Measurements from ENCODE around the gene ADAMTS9. TPM values are rescaled to one million over a fixed set of nuclear protein-coding genes. Genes with fewer than 3 reads are reported as not detected.

Gene ADAMTS9
- total and polyA plus RNA-seq, 2 donors (not counting 3 experiments of a cell fraction or from before 2014, with no cell fraction given): 6.5 to 23.9 TPM

DNA sequence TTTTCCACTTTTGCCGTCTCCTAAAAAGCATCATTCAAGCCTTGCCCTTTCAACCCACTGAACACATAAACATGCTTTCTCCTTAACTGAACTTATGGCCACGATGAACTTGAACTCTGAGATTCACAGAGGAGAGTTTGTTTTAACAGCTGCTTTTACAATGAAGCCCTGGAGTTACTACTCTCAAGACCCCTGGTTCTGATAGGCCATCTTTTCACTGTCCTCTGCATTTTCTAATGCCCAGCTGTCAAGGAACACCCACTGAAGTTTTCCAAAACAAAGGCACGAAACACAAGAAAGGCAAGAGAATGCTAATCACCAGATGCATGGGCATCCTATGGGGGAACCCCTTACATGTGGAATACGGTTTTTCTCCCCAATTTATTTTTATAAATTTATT, 100.8 kb downstream of the ADAMTS9 start:
- no peak for FAIRE-seq
- no peaks in the 10 kb centered on the region for H3K9me3 ChIP-seq (replicated peaks; ENCODE audit: control insufficient read depth, insufficient read depth, low read length)
- intact Hi-C loops (cut with micrococcal nuclease): no loop called here
- no peak for DNase-seq (ENCODE audit: low read depth, low spot score)
- H3K79me2 ChIP-seq (ENCODE audit: control insufficient read depth, insufficient read depth, low read length): no peaks in the 10 kb centered on the region
- POLR2A ChIA-PET: no interaction called here
- H3K4me3 ChIP-seq (replicated peaks in 1 of 3; ENCODE audit: insufficient read depth in 1 of 3, low read depth in 1 of 3, low read length in 3 of 3): no peak overlapping the region
- no peaks in the 10 kb centered on the region for H3K36me3 ChIP-seq (ENCODE audit: control insufficient read depth in 2 of 2, extremely low read depth in 1 of 2, insufficient read depth in 2 of 2, low read length in 2 of 2)
- H2AFZ ChIP-seq (ENCODE audit: low read depth, low read length): no peak overlapping the region
- H3K4me2 ChIP-seq (ENCODE audit: insufficient read depth, low read length): no peak overlapping the region
- no TSS peak for BruUV-seq (replicated peaks)
- CTCF ChIA-PET: interaction anchor here (1.6 to 6.9 kb wide), 2 partner anchors 10 to 12 kb away, joined by 5 to 44 read pairs; no protein-coding TSS in a partner anchor
- TF ChIP-seq MYC (IDR thresholded peaks at IDR 0.05; ENCODE audit: low read depth, low read length) (no peak), EZH2 (IDR thresholded peaks at IDR 0.05; ENCODE audit: borderline replicate concordance, low read depth, low read length, severe bottlenecking) (no peak), JUN (IDR thresholded peaks at IDR 0.05; ENCODE audit: borderline replicate concordance, insufficient read depth, insufficient read length, low read depth) (no peak), GATA2 (IDR thresholded peaks at IDR 0.05; ENCODE audit: insufficient read depth, insufficient read length, low read depth, low read length) (no peak), FOS (IDR thresholded peaks at IDR 0.05; ENCODE audit: borderline replicate concordance, insufficient read depth, low read length) (no peak), POLR2A (IDR thresholded peaks at IDR 0.05; ENCODE audit: low read depth, low read length) (no peak), POLR2AphosphoS5 (IDR thresholded peaks at IDR 0.05; ENCODE audit: insufficient read depth, low read depth, low read length) (no peak)
- TF ChIP-seq, protein P1, sequence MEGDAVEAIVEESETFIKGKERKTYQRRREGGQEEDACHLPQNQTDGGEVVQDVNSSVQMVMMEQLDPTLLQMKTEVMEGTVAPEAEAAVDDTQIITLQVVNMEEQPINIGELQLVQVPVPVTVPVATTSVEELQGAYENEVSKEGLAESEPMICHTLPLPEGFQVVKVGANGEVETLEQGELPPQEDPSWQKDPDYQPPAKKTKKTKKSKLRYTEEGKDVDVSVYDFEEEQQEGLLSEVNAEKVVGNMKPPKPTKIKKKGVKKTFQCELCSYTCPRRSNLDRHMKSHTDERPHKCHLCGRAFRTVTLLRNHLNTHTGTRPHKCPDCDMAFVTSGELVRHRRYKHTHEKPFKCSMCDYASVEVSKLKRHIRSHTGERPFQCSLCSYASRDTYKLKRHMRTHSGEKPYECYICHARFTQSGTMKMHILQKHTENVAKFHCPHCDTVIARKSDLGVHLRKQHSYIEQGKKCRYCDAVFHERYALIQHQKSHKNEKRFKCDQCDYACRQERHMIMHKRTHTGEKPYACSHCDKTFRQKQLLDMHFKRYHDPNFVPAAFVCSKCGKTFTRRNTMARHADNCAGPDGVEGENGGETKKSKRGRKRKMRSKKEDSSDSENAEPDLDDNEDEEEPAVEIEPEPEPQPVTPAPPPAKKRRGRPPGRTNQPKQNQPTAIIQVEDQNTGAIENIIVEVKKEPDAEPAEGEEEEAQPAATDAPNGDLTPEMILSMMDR (IDR thresholded peaks at IDR 0.05; ENCODE audit: extremely low read depth in 1 of 2, insufficient read depth in 1 of 2, low read depth in 1 of 2, low read length in 2 of 2): no peak
- TF ChIP-seq, protein P2, sequence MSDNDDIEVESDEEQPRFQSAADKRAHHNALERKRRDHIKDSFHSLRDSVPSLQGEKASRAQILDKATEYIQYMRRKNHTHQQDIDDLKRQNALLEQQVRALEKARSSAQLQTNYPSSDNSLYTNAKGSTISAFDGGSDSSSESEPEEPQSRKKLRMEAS (IDR thresholded peaks at IDR 0.05; ENCODE audit: insufficient read depth, insufficient read length): no peak
- H3K27me3 ChIP-seq (ENCODE audit: control insufficient read depth in 2 of 2, insufficient read depth in 2 of 2, low read length in 2 of 2): no peaks in the 10 kb centered on the region
- no peaks in the 10 kb centered on the region for H4K20me1 ChIP-seq (replicated peaks; ENCODE audit: control insufficient read depth, extremely low read depth, insufficient read depth, low read length)
- no peaks in the 10 kb centered on the region for H3K9me1 ChIP-seq (replicated peaks; ENCODE audit: control insufficient read depth, extremely low read depth, insufficient read depth, low read length)
- H3K9ac ChIP-seq (replicated peaks; ENCODE audit: extremely low read depth, insufficient read depth, low read length): no peak overlapping the region
- dilution Hi-C loops (cut with MboI; ENCODE audit: extremely low pct_ligation_motif_present, low sequenced_read_pairs): no loop called here
- H3K27ac ChIP-seq (ENCODE audit: insufficient read depth, low read depth, low read length): no peak overlapping the region
- H3K4me1 ChIP-seq (ENCODE audit: control insufficient read depth, extremely low read depth, insufficient read depth, low read length): no peaks in the 10 kb centered on the region
